GM18505 (cell line): Measurements from ENCODE around the gene ELN.

Experiments
- ATAC-seq: cut with Tn5 transposase; IDR thresholded peaks from one replicate; pipeline ENCODE4 v1.9.1; 2021; ENCODE audit not compliant: unreplicated experiment
- POLR2A ChIP-seq: IDR thresholded peaks from 4 replicates; pipeline ENCODE4 v1.6.1; 2011; ENCODE audit warnings: borderline replicate concordance; ENCODE audit not compliant: insufficient read depth, insufficient read length; ENCODE audit errors: extremely low read depth

Gene ELN

DNA sequence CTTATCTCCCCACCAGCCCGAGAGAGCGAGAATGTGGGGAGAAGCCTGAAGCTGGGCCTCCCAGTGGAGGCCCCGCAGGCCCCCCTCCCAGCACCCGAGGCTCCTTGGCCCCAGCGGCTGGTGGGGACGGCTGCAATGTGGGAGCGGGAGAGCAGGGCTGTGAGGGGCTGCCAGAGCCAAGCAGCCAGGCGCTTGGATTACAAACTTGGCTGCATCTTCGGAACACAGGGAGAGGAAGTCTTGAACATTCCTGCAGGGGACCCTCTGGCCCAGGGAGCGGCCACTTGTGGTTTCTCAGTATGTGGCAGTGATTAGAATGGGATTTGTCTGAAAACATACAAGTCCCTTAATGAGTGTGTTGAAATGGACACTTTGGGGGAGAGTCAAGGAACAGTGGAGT is 23.2 kb downstream of the ELN start:
- no peak for TF ChIP-seq POLR2A
- ATAC-seq: no peak

- no peak for TF ChIP-seq POLR2A
- no peak for ATAC-seq
Observed at GRCh38 chr7:74051629-74052410, 23.8 kb downstream of the ELN start.

DNA sequence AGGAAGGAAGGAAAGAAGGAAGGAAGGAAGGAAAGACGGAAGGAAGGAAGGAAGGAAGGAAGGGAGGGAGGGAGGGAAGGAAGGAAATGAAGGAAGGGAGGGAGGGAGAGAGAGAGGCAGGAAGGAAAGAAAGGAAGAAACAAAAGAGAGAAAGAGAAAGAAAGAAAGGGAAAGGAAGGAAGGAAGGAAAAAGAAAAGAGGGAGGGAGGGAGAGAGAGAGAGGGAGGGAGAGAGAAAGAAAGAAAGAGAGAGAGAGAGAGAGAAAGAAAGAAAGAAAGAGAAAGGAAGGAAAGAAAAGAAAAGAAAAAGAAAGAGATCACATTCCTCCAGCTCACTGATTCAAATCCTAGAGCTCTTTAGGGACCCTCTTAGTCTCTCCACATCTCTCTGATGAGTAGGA is 24.7 kb downstream of the ELN start:
- TF ChIP-seq POLR2A: no peak
- ATAC-seq: no peak

DNA sequence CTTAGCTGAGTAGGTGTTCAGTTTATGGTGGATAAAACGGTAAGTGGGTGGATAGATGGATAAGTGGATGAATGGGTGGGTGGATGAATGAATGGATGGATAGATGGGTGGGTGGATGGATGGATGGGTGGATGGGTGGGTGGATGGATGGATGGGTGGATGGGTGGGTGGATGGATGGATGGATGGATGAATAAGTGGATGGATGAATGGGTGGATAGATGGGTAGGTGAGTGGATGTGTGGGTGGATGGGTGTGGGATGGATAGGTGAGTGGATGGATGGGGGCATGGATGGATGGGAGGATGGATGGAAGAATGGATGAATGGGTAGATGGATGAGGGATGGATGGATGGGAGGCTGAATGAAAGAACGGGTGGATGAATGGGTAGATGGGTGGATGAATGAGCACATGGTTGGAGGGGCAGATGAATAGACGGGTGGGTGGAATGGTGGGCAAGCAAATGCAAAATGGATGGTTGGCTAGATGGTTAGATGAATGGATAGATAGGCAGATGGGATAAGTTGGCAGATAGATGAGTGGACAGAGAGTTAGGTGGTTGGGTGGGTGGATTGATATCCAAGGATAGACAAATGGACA is 25.7 kb downstream of the ELN start:
- ATAC-seq: no peak
- TF ChIP-seq POLR2A: no peak

GRCh38 chr7:74056096-74056915 is 28.3 kb downstream of the ELN start:
- ATAC-seq: no peak
- no peak for TF ChIP-seq POLR2A

GRCh38 chr7:74057216-74057925 is 29.4 kb downstream of the ELN start:
- TF ChIP-seq POLR2A: no peak
- no peak for ATAC-seq

- TF ChIP-seq POLR2A: no peak
- ATAC-seq: no peak
Observed at GRCh38 chr7:74057987-74058386, 30.0 kb downstream of the ELN start.

- no peak for TF ChIP-seq POLR2A
- ATAC-seq: no peak
Observed at GRCh38 chr7:74058486-74058885, 30.5 kb downstream of the ELN start.

DNA sequence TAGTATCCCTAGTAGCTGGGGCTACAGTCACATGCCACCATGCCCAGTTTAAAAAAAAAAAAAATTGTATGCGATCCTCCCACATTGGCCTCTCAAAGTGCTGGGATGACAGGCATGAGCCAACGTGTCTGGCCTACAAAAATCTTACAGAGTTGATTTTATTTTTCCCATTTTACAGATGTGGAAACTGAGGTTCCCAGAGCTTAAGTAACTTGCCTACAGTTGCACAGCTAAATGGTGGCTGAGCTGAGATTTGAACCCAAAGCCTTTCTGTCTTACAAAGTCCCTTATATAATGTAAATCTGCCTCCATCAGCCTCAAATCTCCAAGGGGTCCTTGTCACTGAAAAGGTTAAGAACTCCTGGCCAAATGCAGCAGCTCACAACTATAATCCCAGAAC is 31.1 kb downstream of the ELN start:
- ATAC-seq: no peak
- no peak for TF ChIP-seq POLR2A

- ATAC-seq: no peak
- no peak for TF ChIP-seq POLR2A
Observed at GRCh38 chr7:74059681-74060588, 32.0 kb downstream of the ELN start.

DNA sequence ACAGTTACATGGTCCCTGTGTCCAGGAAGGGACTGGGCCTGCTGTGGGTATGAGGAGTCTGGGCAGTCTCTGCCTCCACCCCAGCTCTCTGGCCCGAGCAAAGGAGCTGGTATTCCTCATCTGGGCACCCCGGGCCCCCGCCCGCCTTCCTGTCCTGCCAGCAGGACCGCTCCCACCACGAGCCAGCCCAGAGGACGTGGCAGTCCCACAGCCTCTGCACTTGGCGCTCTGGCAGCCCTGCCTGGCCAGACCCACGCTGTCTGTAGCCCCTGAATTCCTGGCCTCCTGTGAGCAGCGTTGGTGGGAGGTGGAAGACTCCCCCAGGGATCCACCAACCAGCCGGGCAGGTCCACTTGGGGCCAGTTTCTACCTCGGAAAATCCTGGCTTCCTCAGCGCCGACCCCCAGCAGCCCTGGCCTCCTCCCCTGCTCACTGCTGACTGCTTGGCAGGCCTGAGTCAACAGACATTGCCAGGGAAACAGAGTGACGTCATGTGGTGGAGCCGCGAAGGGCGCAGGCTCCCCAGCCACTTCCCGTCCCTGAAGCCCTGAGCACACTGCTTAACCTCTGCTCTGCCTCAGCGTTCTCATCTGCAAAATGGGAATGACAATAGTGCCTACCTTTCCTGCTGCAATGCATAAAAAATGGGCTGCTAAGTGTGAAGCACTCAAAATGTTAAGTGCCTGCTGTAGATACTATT is 34.0 kb downstream of the ELN start:
- no peak for TF ChIP-seq POLR2A
- ATAC-seq: no peak

DNA sequence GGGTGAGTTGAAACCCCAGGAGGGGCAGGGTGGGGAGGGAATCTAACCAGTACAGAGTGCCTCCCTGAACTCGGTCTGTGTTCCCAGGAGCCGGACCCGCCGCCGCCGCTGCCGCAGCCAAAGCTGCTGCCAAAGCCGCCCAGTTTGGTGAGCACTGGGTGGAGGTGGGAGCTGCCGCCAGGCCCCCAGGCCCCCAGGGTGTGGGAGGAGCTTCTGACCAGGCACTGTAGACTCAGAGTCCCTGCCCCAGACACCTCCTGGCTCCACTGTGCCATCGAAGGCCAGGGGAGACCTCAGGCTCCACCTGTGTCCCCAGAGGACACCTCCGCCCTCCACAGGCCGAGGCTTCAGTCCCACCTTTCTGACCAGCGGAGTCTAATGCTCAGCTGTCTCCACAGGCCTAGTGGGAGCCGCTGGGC is 35.3 kb downstream of the ELN start:
- no peak for ATAC-seq
- no peak for TF ChIP-seq POLR2A
